ENCODE measurements around the gene FAM200B.

FAM200B gene

DNA sequence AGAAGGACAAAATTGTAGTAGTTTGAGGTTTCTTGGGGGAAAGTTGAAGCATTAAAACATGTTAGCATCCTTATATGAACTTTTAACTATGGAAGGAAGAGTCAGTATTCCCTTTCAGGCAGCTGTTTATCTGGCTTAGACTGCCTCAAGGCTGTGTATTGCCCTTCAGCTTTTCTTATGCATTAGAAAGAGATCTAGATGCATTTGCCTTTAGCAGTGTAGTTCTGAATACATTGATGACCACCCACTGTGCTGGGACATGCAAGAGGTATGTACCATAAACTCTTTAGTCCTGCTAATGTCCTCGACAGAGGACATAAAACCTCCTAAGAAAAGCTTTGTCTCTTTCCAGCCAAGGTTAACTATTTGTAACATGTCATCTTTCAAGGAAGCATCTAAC, 2.9 kb downstream of the FAM200B start:
- no peaks in the 10 kb centered on the region for H4K20me1 ChIP-seq (ENCODE audit: insufficient read depth)
- H3K36me3 ChIP-seq (ENCODE audit: insufficient read depth), result no peaks in the 10 kb centered on the region
- no peak overlapping the region for H3K4me3 ChIP-seq (IDR thresholded peaks at IDR 0.05; ENCODE audit: insufficient read depth, low read depth, low read length)
- H2AFZ ChIP-seq (ENCODE audit: low read depth), result no peak overlapping the region
- H3K27me3 ChIP-seq (ENCODE audit: insufficient read depth, low read depth), result no peaks in the 10 kb centered on the region
- H3K27ac ChIP-seq, result no peak overlapping the region
- no peak overlapping the region for H3K4me2 ChIP-seq
- TF ChIP-seq, protein P1, sequence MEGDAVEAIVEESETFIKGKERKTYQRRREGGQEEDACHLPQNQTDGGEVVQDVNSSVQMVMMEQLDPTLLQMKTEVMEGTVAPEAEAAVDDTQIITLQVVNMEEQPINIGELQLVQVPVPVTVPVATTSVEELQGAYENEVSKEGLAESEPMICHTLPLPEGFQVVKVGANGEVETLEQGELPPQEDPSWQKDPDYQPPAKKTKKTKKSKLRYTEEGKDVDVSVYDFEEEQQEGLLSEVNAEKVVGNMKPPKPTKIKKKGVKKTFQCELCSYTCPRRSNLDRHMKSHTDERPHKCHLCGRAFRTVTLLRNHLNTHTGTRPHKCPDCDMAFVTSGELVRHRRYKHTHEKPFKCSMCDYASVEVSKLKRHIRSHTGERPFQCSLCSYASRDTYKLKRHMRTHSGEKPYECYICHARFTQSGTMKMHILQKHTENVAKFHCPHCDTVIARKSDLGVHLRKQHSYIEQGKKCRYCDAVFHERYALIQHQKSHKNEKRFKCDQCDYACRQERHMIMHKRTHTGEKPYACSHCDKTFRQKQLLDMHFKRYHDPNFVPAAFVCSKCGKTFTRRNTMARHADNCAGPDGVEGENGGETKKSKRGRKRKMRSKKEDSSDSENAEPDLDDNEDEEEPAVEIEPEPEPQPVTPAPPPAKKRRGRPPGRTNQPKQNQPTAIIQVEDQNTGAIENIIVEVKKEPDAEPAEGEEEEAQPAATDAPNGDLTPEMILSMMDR (conservative IDR thresholded peaks at IDR 0.05; ENCODE audit: low read depth, low read length), result no peak
- H3K9ac ChIP-seq, result no peak overlapping the region
- no peaks in the 10 kb centered on the region for H3K79me2 ChIP-seq (ENCODE audit: insufficient read depth, low read depth)
- H3K4me1 ChIP-seq (ENCODE audit: low read depth, poor library complexity, severe bottlenecking), result peaks cover 7% of the 10 kb centered on the region

- H3K36me3 ChIP-seq (ENCODE audit: insufficient read depth), result no peaks in the 10 kb centered on the region
- TF ChIP-seq, protein P1 (conservative IDR thresholded peaks at IDR 0.05; ENCODE audit: low read depth, low read length), result no peak
- H3K27me3 ChIP-seq (ENCODE audit: insufficient read depth, low read depth), result no peaks in the 10 kb centered on the region
- H2AFZ ChIP-seq (ENCODE audit: low read depth), result no peak overlapping the region
- no peak overlapping the region for H3K27ac ChIP-seq
- H3K4me1 ChIP-seq (ENCODE audit: low read depth, poor library complexity, severe bottlenecking), result no peaks in the 10 kb centered on the region
- H4K20me1 ChIP-seq (ENCODE audit: insufficient read depth), result no peaks in the 10 kb centered on the region
- no peak overlapping the region for H3K4me2 ChIP-seq
- H3K9ac ChIP-seq, result no peak overlapping the region
- H3K79me2 ChIP-seq (ENCODE audit: insufficient read depth, low read depth), result no peaks in the 10 kb centered on the region
- no peak overlapping the region for H3K4me3 ChIP-seq (IDR thresholded peaks at IDR 0.05; ENCODE audit: insufficient read depth, low read depth, low read length)
These were observed 6.4 kb downstream of the FAM200B start for GRCh38 chr4:15688051-15688450.

DNA sequence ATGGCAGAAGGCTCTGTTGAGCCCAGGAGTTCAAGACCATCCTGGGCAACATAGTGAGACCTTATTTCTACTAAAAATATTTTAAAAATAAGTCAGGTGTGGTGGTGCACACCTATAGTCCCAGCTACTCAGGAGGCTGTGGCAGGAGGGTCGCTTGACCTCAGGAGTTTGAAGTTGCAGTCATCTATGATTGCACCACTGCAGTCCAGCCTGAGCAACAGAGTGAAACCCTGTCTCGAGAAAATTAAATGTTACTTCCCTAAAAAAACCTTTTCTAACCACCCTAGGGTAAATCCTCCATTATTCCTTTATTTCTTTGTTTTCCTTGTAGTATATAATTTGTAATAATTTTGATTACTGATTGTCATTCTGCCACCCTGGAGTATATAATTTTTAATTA, 7.9 kb downstream of the FAM200B start:
- no peak overlapping the region for H2AFZ ChIP-seq (ENCODE audit: low read depth)
- no peak overlapping the region for H3K4me2 ChIP-seq
- TF ChIP-seq, protein P1 (conservative IDR thresholded peaks at IDR 0.05; ENCODE audit: low read depth, low read length), result no peak
- no peak overlapping the region for H3K9ac ChIP-seq
- no peak overlapping the region for H3K4me3 ChIP-seq (IDR thresholded peaks at IDR 0.05; ENCODE audit: insufficient read depth, low read depth, low read length)
- H4K20me1 ChIP-seq (ENCODE audit: insufficient read depth), result no peaks in the 10 kb centered on the region
- no peaks in the 10 kb centered on the region for H3K36me3 ChIP-seq (ENCODE audit: insufficient read depth)
- no peaks in the 10 kb centered on the region for H3K27me3 ChIP-seq (ENCODE audit: insufficient read depth, low read depth)
- H3K79me2 ChIP-seq (ENCODE audit: insufficient read depth, low read depth), result no peaks in the 10 kb centered on the region
- no peaks in the 10 kb centered on the region for H3K4me1 ChIP-seq (ENCODE audit: low read depth, poor library complexity, severe bottlenecking)
- H3K27ac ChIP-seq, result no peak overlapping the region

GRCh38 chr4:15690020-15690809, 8.6 kb downstream of the FAM200B start:
- Histone ChIP-seq H3K27ac (no peak overlapping the region), H3K4me1 (ENCODE audit: low read depth, poor library complexity, severe bottlenecking) (no peaks in the 10 kb centered on the region), H3K27me3 (ENCODE audit: insufficient read depth, low read depth) (no peaks in the 10 kb centered on the region), H3K79me2 (ENCODE audit: insufficient read depth, low read depth) (no peaks in the 10 kb centered on the region), H3K4me2 (no peak overlapping the region), H2AFZ (ENCODE audit: low read depth) (no peak overlapping the region), H3K9ac (no peak overlapping the region), H4K20me1 (ENCODE audit: insufficient read depth) (no peaks in the 10 kb centered on the region), H3K36me3 (ENCODE audit: insufficient read depth) (no peaks in the 10 kb centered on the region), H3K4me3 (IDR thresholded peaks at IDR 0.05; ENCODE audit: insufficient read depth, low read depth, low read length) (no peak overlapping the region)
- TF ChIP-seq, protein P1 (conservative IDR thresholded peaks at IDR 0.05; ENCODE audit: low read depth, low read length), result no peak

All from KMS-11 (cell line).